ENCODE data around the gene OR56A3. TPM values are rescaled to one million over a fixed set of nuclear protein-coding genes. Genes with fewer than 3 reads are reported as not detected.

The OR56A3 gene
- total RNA-seq, 1 experiment from 2014 or later, result not detected

DNA sequence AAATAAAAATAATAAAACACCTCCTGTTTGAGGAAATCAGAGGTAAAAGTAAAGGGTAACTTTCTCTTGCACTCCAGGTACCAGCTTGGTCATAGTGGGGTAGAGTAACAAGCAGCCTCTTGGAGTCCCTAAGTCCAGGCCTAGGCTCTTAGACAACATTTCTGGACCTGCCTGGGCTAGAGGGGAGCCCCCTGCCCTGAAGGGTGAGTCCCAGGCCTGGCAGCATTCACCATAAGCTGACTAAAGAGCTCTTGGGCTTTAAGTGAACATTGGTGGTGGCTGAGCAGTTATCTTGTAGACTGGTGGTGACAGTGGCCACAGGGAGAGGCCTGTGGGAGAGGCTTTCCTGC is 18.6 kb upstream of the OR56A3 start:
- Histone ChIP-seq H3K9me3 (ENCODE audit: control insufficient read depth in 1 of 2, insufficient read depth in 1 of 2, low read depth in 1 of 2, low read length in 2 of 2) (no peaks in the 10 kb centered on the region), H3K4me2 (ENCODE audit: low read length) (no peak overlapping the region), H3K27me3 (ENCODE audit: insufficient read depth, low read length) (peaks cover 5% of the 10 kb centered on the region; the same call in 1 of the 2 replicates), H3K9ac (ENCODE audit: low read length) (no peak overlapping the region), H3K36me3 (ENCODE audit: control insufficient read depth in 1 of 2, insufficient read depth in 2 of 2, low read length in 2 of 2) (no peaks in the 10 kb centered on the region), H3K79me2 (ENCODE audit: insufficient read depth, low read length) (no peaks in the 10 kb centered on the region), H4K20me1 (ENCODE audit: insufficient read depth) (no peaks in the 10 kb centered on the region), H3K27ac (ENCODE audit: low read depth, low read length) (no peak overlapping the region), H3K4me3 (replicated peaks in 1 of 2; ENCODE audit: low read depth in 1 of 2, low read length in 2 of 2) (no peak overlapping the region), H3K9me2 (ENCODE audit: insufficient read depth) (no peaks in the 10 kb centered on the region), H2AFZ (ENCODE audit: low read depth, low read length, poor library complexity, severe bottlenecking) (peak overlapping the region; percentile 9), H3K4me1 (ENCODE audit: control insufficient read depth in 1 of 2, insufficient read depth in 2 of 2, low read length in 2 of 2) (peaks cover 0 to 11% of the 10 kb centered on the region in 2 experiments; a peak in 2 of 4 replicates)
- intact Hi-C loops (cut with micrococcal nuclease), result no loop called here
- TF ChIP-seq ATF3 (IDR thresholded peaks at IDR 0.05), result no peak
- TF ChIP-seq TCF7L2 (IDR thresholded peaks at IDR 0.05; ENCODE audit: borderline replicate concordance, extremely low read depth, insufficient read depth, insufficient read length), result no peak
- TF ChIP-seq CEBPB (IDR thresholded peaks at IDR 0.05; ENCODE audit: low read depth), result no peak
- TF ChIP-seq EZH2phosphoT487 (IDR thresholded peaks at IDR 0.05; ENCODE audit: borderline replicate concordance), result no peak
- TF ChIP-seq SP1 (IDR thresholded peaks at IDR 0.05; ENCODE audit: low read depth), result no peak
- no peak for TF ChIP-seq SRF (IDR thresholded peaks at IDR 0.05; ENCODE audit: low read depth)
- TF ChIP-seq REST (IDR thresholded peaks at IDR 0.05; ENCODE audit: low read depth), result no peak
- no peak for TF ChIP-seq ZFX (IDR thresholded peaks at IDR 0.05)
- no peak for TF ChIP-seq EZH2 (IDR thresholded peaks at IDR 0.05)
- no peak for TF ChIP-seq EGR1 (IDR thresholded peaks at IDR 0.05; ENCODE audit: low read depth)
- TF ChIP-seq YY1 (IDR thresholded peaks at IDR 0.05; ENCODE audit: extremely low read depth, insufficient replicate concordance, low read depth, low read length), result no peak
- TF ChIP-seq POLR2AphosphoS5 (IDR thresholded peaks at IDR 0.05; ENCODE audit: low read depth, low read length), result no peak
- TF ChIP-seq, protein P1, sequence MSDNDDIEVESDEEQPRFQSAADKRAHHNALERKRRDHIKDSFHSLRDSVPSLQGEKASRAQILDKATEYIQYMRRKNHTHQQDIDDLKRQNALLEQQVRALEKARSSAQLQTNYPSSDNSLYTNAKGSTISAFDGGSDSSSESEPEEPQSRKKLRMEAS (IDR thresholded peaks at IDR 0.05), result no peak
- TF ChIP-seq CBX3 (IDR thresholded peaks at IDR 0.05; ENCODE audit: low read depth), result no peak
- TF ChIP-seq SIN3A (IDR thresholded peaks at IDR 0.05; ENCODE audit: low read depth), result no peak
- ATAC-seq (no peak; the same call in 1 of the 2 replicates), DNase-seq (ENCODE audit: low read depth, low spot score) (no peak)
- BruUV-seq (replicated peaks), result no TSS peak
- RAD21 ChIA-PET (ENCODE audit: low non-redundant PET in 1 of 2, low total read pairs in 2 of 2, uncharacterized antibody in 2 of 2, unreplicated experiment in 2 of 2), result no interaction called here
- POLR2A ChIA-PET, result no interaction called here
- CTCF ChIA-PET, result interaction anchor here (1.0 kb wide), 1 partner anchor 32 kb away, joined by 3 read pairs; no protein-coding TSS in a partner anchor
